GM19035 (cell line): Measurements from ENCODE around the gene CRMP1.
A peak's percentile ranks its signal among the peaks of the same experiment; 100 is the strongest.
"Not testable (repeated sequence)": the region's sequence is repeated elsewhere in the genome, so short reads cannot be mapped to it uniquely, and the experiment has no call there.

ENCODE experiments used
- ATAC-seq: cut with Tn5 transposase; IDR thresholded peaks from one replicate; pipeline ENCODE4 v1.9.1; 2021; ENCODE audit not compliant: unreplicated experiment

CRMP1 gene

GRCh38 chr4:5825321-5826041, 67.4 kb downstream of the CRMP1 start:
- ATAC-seq: no peak

GRCh38 chr4:5824635-5825034, 68.3 kb downstream of the CRMP1 start:
- ATAC-seq: no peak

GRCh38 chr4:5824227-5824626, 68.7 kb downstream of the CRMP1 start:
- ATAC-seq: no peak

- peak; percentile 47 for ATAC-seq
These were observed 69.2 kb downstream of the CRMP1 start for GRCh38 chr4:5823542-5824211.

- no peak for ATAC-seq
These were observed 70.3 kb downstream of the CRMP1 start for GRCh38 chr4:5822619-5823018.

GRCh38 chr4:5821665-5822358, 71.1 kb downstream of the CRMP1 start:
- ATAC-seq: no peak

GRCh38 chr4:5816851-5817375, 76.0 kb downstream of the CRMP1 start:
- ATAC-seq: no peak

GRCh38 chr4:5816101-5816500, 76.8 kb downstream of the CRMP1 start:
- ATAC-seq: no peak

- no peak for ATAC-seq
These were observed 77.2 kb downstream of the CRMP1 start for GRCh38 chr4:5815641-5816040.

GRCh38 chr4:5814421-5814820, 78.5 kb downstream of the CRMP1 start:
- ATAC-seq: no peak

- ATAC-seq: no peak
These were observed 79.0 kb downstream of the CRMP1 start for GRCh38 chr4:5813882-5814255.

- no peak for ATAC-seq
These were observed 80.2 kb downstream of the CRMP1 start for GRCh38 chr4:5812506-5813229.

GRCh38 chr4:5812057-5812456, 80.8 kb downstream of the CRMP1 start:
- not testable (repeated sequence) for ATAC-seq

GRCh38 chr4:5810770-5811430, 82.0 kb downstream of the CRMP1 start:
- no peak for ATAC-seq

GRCh38 chr4:5810151-5810550, 82.7 kb downstream of the CRMP1 start:
- no peak for ATAC-seq

GRCh38 chr4:5809216-5809776, 83.6 kb downstream of the CRMP1 start:
- ATAC-seq: no peak

- ATAC-seq: no peak
These were observed 84.7 kb downstream of the CRMP1 start for GRCh38 chr4:5808081-5808741.

GRCh38 chr4:5805270-5805669, 87.6 kb downstream of the CRMP1 start:
- ATAC-seq: no peak

- ATAC-seq: no peak
These were observed 88.2 kb downstream of the CRMP1 start for GRCh38 chr4:5804656-5805055.

- ATAC-seq: no peak
These were observed 90.3 kb downstream of the CRMP1 start for GRCh38 chr4:5802565-5802964.
